ENCODE data around the gene CBLL1.

Gene CBLL1, protein sequence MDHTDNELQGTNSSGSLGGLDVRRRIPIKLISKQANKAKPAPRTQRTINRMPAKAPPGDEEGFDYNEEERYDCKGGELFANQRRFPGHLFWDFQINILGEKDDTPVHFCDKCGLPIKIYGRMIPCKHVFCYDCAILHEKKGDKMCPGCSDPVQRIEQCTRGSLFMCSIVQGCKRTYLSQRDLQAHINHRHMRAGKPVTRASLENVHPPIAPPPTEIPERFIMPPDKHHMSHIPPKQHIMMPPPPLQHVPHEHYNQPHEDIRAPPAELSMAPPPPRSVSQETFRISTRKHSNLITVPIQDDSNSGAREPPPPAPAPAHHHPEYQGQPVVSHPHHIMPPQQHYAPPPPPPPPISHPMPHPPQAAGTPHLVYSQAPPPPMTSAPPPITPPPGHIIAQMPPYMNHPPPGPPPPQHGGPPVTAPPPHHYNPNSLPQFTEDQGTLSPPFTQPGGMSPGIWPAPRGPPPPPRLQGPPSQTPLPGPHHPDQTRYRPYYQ
- 48.1 to 51.3 reads per million in 2 donors for total RNA-seq

DNA sequence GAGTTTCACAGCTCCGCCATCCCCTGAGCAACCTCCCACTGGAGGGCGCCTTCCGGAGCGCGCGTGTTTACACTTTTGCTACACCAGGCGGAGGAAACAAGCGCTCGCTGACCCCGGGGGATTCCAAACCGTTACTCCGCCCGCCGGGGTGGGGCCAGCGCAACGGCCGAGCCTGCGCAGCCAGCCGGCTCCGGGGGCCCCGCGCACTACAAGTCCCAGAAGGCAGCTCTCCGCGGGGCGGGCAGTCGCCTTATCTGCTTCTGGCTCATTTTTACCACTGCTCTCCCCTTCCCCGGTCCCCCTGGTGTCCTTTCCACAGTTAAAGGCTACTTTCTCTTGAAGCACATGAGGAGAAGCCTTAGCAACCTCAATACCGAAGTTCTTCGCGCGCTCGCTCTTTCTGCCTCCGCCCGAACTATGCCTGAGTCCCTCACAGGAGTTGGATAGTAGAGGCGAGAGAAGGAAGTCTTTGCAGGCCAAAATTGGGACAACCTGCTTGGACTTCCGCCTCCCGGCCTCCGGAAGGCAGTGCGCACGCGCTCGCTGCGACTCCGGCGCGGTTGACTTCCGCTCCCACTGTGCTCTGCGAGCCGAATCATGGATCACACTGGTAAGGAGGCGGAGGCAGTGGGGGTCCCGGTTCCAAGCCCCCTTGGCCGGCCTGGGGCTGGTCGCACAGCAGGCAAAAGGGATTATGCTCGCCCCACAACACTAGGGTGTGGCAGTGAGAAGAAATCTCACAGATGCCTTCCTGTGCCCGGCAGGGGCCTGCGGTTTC, at the start of gene CBLL1:
TSS of gene CBLL1 (plus strand) at position 576 of the 778 bp plus-strand sequence. CDS start at position 598, 22 bp downstream.
- peak; percentile 93 for DNase-seq

DNA sequence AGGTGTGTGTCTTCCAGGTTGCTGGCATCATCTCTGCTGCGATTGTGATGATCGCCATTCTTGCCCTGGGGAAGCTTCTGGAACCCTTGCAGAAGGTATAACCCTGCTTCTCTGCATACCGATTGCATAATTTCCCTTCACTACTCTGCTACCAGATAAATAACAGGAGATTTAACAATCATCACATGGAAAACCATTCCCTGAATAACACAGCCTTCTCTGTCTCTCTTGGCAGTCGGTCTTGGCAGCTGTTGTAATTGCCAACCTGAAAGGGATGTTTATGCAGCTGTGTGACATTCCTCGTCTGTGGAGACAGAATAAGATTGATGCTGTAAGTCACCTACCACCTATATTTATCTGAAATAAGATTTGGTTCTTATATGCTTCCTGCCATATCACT, 49.6 kb upstream of the CBLL1 start:
- DNase-seq = no peak

DNA sequence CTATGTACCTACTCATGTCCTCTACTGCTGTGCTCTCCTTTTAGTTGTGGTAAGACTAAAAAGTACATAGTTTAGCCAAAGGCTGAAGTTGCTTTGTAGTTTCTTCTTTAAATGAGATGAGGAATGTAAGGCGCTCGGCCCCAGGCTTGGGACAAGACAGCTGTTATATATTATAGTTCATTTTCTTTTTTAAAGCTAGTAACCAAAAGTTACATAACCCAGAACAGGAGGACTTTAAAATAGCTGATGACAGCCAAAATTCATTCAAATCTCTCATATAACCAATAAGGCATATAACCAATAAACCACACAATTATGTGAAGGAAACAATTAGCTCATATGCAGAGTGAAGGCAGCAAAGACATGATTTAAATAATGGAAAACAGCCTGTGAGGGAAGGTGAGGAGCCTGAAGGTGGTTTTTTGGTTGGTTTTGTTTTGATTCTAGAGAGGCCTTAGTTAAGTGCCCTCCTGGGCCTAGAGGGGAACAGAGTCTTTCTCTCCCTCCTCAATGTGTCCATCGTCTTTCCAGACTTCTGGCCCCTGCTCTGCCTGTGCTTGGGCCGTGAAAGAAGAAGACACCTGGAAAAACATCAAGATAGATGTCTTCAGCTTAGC, 47.5 kb upstream of the CBLL1 start:
- no peak for DNase-seq

DNA sequence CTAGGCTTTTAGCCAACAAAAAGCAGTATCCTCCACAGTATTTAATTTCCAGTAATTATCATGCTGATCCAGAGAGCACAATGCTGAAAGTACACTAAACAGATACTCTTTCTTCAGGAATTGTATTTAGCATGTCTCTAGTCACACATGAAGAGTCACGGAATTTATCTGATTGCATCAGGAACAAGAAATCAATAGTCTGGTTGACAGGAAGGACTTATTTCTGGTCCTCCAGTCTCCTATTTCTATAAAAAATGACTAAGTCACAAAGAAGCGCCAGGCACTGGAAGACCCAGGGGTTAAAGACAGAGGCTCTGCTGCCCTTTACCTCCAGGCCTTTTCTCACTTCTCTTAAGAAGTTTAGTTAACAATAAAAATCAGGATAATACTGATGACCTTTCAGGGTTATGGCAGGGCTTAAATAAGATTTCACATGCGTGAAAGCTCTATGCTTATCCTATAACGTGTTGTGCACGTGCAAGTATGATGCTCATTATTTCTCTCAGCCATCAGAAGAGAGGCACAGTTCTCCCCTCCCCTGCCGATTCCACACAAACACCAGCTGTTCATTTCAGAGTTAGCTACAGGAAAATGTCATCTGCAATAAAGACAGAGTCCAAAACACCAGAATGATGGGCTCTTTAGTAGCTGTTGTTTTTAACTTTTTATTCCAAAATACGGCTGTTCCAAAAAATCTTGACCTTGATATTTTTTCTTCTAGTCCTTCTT, 46.5 kb upstream of the CBLL1 start:
- DNase-seq = no peak

DNA sequence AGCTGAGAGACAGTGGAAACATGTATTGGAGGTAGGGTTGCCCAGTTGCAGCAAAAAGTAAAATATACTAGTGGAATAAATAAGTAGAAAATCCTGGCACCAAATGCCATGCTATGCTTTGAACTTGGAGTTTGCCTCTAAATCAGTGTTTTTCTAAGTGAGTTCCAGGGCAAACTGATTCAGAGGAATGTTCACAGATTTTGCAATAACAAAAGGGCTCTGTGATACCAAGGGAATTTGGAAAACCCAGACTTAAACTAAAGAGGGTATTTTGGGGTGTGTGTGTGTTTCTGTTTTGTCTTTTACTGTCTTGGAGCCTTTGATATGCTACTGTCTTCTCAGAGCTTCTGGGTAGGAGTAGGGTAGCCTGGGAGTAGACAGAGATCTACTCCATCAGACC, 43.4 kb upstream of the CBLL1 start:
- no peak for DNase-seq

DNA sequence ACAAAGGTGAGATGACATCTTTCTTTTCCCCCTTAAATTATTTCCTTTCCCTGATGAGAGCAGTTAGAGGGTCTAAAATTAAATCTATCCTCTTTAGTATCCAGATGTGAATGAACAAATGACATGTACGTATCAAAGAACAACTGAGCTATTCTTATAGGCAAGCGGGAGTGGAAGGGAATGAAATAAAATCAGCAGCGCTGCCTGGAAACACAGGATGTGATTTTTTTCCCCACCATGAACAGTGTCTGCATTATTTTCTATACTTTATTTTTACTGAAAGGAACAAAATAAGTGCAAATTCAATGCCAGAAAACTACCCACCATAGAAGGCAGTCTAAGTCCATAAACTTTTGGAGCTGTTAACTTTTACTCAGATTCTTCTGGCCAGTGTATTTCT, 42.8 kb upstream of the CBLL1 start:
- DNase-seq = no peak

DNA sequence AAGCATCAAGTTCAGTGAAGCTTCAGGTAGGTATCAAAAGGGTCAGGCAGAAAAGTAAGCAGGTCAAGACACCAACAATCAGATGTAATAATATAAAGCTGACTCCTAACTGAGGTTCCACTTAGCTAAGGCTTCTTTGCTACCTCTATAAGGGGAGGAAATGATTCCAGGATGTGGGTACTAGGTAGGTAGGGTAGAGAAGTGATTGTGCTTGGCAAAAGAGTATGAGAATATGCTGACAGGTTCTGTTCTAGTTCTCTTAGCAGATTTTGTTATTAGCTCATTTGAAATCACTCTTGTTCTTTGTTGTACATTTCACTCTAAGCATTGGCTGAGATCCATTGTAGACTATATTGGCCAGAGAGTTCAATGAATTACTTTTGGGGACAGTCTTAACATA, 40.7 kb upstream of the CBLL1 start:
- DNase-seq = no peak

DNA sequence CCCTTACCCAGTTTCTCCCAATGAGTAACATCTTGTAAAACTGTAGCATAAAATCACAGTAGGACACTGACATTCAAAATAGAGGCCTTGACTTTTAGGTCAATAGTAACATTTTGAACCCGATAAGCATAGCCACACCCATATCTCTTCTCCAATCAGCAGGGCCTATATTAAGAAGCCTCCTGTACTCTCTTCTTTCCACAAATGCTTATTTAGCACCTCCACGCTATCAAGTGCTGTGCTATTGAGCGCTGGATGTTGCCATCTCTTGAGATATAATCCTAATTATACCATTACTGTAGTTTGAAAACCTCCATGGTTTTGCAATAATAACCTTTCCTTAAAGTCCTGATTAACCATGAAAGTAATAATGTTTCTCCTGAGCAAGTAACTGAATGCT, 40.1 kb upstream of the CBLL1 start:
- DNase-seq = no peak

DNA sequence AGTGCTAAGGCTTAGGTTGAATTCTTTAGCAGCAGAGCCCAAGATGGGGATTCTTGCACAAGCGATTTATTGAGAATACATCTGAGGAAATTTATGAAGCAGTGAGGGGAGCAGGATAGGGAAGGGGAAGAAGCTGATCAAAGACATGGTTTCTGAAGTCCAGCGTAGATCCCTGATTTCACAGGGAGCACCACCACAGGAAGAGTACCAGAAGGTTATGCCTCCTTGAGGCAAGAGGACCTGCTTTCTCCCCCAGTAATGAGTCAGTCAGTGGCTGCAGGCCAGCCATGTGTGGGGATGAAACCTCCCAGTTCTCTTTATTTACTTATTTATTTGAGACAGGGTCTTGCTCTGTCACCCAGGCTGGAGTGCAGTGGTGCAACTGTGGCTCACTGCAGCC, 35.0 kb upstream of the CBLL1 start:
- no peak for DNase-seq

DNA sequence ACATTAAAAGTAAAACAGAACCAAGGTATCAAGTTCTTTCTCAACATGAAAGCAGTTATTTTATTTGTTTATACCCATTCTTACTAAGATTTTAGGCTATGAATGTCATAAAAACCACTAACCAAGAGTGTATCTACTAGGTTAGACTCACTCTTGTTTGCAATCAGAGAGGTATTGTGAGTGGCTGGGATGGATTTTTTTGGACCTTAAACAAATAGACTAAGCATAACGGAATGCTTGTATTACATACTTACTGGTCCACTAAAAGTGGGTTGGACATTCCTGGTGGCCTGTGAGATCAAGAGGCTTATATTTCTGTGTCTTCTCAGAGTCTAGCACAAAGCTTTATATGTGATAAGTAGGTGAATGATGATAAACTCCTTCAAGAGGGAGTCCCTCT, 32.6 kb upstream of the CBLL1 start:
- DNase-seq = no peak

DNA sequence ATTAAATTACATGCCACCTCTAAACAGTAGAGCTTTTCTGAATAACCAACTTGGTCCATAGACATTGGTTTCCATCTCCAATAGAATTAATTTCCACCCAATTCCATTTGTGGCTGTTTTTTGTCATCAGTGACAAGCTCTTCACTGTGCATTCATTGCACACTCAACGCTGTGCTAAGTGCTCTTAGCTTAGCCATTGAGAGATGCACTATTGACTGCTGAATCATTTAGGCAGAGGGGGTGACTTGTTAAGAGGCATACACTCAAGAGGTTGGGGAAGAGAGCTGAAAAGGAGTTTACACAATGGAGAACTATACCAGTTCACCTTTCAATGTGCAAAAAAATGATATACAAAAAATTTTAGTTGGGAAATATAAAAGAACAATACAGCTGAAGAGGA, 31.9 kb upstream of the CBLL1 start:
- DNase-seq = no peak

DNA sequence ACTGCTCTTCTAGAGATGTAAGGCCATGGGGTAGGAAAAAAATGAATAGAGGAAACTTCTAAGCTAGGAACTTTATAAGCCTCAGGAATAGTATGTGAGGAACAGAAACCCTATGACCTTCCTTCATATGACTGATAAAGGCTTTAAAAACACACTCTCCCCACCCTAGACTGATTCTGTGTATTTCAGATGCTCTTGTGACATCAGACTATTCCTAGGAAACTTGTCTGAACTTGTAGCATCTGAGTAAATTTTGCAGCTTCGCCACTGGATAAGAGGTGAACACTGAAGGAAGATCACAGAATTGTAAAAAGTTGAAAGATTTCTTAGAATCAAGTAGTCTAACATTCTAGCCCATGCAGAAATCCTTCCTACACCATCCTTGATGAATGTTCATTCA, 31.0 kb upstream of the CBLL1 start:
- DNase-seq = no peak

DNA sequence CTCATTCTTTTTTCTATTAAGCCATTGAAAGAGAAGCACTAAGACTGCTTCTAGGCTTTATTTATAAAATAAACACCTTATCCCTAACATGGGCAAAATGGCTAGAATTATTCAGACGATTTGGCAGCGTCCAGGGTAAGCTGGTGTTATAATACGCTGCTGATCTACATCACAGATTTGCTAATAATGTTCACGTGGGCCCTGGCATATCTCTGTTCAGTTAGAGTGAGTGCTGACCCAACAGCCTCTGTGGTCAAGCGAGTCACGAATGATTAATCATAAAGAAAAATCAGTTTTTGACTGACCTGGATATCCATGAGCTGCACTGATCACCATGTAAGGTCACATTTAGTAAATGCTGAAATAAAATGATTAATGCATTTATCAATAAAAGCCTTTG, 28.4 kb upstream of the CBLL1 start:
- no peak for DNase-seq

DNA sequence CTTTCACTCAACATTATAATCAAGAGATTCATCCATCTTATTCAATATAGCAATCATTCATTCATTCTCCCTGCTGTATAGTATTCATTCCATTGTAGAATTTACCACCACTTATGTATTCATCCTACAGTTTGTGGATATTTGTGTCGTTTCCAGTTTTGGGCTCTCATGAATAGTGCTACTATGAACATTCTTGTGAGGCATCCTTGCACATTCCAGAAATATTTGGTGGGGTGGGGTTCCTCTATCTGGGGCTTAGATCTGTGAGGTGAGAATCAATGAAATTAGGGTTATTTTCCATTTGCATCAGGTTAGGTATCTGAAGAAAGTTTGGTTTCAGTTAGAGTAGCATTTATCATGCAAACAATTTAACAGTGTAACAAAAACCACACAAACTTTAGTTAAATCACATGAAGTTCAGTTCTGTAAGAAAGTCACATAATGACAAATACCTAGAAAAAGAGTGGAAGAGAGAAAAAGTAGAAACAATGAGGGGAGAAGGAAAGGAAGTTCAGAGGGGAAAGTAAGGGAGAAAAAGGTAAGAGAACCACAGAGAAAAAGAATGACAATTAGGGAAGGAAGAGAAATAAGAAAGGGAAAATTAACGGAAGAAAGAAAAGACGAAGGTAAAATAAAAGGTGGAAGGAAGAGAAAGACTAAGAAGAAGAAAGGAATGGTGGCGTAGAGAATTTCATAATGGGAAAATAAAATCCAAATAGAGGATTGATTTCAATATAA, 25.3 kb upstream of the CBLL1 start:
- no peak for DNase-seq

DNA sequence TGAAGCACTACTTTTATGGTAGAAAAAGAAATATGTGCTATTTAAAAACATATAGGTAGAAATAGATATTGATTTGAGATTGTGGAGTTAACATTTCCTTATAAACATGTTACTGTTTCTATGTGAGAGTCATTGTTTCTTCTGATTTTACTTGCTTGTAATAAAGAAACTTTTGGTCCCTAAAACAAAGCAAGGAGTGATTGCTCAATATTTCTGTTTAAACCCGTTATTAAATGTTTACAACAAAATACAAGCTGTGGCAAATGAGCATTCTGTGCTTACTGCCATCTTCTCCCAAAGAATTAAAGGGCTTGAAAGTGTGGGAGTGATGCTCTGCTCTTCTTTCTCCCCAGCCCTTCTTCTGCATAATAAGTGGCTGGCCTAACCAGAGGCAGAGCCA, 22.7 kb upstream of the CBLL1 start:
- DNase-seq = no peak

DNA sequence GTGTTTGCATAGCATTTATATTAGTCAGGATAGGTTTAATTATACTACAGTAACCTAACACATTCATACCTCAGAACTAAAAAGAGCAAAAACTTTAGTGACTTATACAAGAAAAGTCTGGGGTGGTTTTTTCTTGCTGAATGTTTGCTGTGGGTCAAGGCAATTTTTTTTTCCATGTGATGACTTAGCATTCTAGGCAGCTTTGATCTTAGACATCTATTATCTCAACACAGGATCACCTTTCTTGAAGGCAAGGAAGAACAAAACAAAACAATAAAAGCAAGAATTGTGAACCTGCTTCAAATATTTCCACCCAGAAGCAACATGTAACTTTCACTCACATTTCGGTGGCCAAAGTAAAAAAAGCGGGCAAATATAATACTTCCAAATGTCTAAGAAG, 20.7 kb upstream of the CBLL1 start:
- no peak for DNase-seq

DNA sequence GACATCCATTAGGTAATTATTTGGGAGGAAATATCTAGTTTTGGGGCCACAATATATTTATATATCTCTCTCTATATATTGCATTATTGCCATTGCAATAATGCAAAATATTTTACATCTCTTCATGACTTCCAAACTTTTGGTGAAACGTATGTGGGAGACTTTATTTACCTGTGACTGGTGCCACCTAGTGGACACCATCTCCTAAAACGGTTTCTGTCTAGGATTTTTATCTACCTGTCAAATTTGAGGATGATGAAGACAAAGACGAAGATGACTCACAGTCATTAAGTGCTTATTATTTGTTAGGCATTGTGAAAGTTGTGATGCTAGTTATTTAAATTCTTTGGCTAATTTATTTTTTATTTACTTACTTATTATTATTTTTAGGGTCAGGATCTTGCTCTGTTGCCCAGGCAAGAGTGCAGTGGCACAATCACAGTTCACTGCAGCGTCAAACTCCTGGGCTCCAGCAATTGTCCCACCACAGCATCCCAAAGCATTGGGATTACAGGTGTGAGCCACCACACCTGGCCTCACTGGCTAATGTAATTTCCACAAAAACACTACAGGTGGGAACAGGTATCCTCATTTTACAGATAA, 18.7 kb upstream of the CBLL1 start:
- DNase-seq = no peak

DNA sequence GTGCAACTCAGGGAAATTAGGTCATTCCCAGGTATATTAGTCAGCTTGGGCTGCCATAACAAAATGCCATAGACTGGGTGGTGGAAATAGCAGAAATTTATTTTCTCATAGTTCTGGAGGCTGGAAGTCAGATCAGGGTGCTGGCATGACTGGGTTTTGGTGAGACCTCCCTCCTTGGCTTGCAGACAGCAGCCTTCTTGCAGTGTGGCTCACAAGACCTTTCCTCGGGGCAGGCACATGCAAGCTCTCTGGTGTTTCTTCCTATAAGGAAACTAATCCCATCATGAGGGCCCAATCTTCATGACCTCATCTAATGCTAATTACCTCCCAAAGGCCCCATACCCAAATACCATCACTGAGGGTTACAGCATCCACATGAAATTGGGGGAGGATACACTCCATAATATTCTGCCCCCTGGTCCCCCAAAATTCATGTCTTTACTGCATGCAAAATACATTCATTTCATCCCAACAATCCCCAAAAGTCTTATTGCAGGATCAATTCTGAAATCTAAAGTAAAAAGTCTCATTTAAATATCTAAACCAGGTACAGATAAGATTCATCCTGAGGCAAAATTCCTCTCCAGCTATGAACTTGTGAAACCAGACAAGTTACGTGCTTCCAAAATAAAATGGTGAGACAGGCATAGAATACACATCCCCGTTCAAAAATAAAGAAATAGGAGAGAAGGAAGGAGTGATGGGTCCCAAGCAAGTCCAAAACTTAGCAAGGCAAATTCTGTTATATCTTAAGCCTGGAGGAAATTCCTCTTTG, 17.4 kb upstream of the CBLL1 start:
- no peak for DNase-seq

DNA sequence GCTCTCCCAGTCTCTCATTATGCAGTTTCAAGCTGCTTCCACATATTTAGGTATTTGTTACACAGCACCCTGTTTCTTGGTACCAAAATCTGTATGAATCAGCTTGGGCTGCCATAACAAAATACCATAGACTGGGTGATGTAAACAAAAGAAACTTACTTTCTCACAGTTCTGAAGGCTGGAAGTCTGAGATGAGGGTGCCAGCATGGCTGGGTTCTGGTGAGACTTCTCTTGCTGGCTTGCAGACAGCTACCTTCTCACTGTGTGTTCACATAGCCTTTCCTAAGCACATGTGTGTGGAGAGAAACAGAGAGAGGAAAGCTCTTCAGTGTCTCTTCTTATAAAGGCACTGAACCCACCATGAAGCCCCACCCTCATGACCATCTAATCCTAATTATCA, 15.7 kb upstream of the CBLL1 start:
- DNase-seq = no peak

DNA sequence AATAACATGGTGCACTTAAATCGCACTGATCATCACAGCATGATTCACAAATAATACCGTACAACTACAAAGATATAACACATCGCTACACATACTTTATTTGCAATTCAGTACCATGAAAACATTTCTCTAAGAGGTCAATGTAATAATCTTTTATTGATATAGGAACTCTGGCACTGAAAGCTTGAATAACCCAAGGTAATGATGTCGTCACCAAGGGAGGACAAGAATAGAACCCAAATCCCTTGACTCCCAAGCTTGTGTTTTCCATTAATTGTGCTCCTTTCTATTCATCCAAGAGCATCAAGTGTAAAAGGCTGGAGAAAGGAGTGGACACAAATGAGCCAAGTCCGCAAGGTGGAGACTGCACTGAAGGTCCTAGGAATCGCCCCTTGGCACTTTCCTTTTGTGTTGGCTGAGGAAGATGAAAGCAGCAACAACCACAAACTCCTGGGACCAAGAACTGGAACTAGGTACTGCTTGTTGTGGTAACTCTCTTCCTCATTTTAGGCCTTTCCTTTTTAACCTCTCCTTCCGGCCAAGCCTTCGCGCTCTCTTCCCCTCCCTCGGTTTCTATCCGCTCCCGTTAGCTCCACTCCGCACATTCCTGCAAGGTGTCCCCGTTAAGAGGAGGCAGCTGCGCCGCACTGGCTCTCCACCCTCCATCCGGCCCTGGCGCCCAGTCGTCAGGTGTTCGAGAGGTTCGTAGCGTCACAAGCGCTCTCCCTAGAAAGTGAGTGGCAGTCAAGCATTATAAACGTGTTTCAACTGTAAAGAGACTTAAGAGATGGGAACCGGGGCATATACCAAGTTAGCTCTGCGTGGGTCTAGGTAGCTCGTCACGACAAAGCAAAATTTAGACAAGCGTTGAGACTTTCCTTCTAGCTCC, 1.0 kb upstream of the CBLL1 start:
- DNase-seq = peak; percentile 49

Data from activated gamma-delta T cell (primary cell).